Stimulated activated CD8-positive, alpha-beta memory T cell treated with anti-CD3 and anti-CD28 coated beads, Interleukin-15, amount 100 ng/mL, for 24 hours (primary cell): ENCODE data around the gene CCDC148.

Source experiments
- DNase-seq: peaks from one replicate; pipeline ENCODE4 v3.0.0-alpha.2; 2020; ENCODE audit warnings: low read depth

Gene CCDC148

GRCh38 chr2:158153270-158154015 is 303.1 kb downstream of the CCDC148 start:
- DNase-seq = no peak

DNA sequence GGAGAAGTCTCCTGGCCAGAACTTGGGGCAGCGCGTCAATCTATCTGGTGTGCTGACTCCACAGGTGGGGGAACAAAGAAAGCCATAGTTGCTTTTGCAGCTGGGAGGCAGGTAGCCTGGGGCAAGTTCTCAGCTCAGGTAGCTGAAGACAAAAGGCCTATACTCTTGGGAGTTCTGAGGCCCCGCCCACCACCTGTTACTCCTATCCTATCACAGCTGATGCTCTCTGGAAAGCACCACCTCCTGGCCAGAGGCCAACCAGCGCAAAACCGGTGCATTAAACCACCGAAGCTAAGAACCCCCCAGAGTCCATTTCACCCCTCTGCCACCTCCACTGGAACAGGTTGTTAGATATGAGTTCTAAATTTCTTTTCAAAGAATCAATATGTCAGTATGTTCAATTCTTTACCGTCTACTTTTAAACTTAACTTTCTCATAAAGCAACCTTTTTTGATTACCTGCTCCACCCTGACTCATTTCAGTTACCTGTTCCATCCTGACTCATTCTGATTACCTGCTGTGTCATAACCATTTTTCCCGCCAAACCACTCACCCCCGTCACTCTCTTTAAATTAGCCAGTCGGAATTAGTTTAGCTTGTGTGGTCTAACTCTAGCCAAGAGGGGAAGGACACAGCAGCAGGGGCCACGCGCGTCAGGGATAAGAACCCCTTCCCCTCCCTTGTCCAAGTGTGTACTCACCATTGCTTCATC is 311.5 kb downstream of the CCDC148 start:
- DNase-seq = no peak

- no peak for DNase-seq
Observed at GRCh38 chr2:158143703-158144360, 312.7 kb downstream of the CCDC148 start.

DNA sequence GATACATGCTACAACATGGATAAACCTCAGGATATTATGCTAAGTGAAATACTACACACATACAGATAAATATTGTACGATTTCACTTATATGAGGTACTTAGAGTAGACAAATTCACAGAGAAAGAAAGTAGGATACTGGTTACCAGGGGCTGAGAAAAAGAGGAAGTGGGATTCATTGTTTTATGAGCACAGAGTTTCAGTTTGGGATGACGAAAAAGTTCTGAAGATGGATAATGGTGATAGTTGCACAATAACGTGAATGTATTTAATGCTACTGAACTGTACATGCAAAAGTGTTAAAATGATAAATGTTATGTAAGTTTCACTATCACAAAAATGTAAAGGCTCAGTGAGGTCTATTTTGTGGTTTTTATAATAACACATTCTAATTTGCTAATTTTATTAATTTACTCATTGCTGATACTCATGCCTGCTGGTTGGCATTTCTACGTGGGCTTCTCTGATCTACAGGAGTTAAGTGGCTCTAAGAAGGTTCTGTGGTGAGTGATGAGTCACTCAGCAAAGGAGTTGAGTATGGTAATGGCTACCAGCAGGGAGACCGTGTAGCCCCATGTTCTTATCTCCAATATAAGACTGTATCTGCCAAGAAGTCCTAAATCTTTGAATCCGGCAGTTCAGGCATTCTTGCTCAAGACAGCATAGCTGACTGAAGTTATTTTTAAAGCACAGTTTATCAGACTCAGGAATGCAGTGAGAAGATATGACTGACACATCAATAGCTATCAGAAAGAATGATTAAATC is 313.8 kb downstream of the CCDC148 start:
- no peak for DNase-seq

DNA sequence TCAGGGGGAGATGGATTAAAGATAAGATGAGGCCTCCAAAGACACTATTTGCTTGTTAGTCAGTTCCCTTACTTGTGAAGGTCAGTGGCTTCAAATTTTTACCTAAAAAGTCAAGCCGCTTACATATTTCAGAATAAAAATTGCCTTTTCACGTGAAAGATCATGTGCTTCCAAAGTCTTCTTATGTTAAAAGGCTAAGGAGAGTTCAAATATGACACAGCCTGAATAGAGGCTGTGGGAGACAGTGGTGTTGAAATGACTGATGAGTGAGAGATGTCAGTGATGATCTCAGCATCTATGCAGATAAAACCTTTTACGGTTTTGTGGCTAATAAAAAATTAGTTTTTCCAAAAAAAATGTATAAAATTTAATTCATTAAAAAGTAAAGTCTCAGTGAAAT is 314.4 kb downstream of the CCDC148 start:
- DNase-seq = no peak

GRCh38 chr2:158140201-158140600 is 316.4 kb downstream of the CCDC148 start:
- no peak for DNase-seq

DNA sequence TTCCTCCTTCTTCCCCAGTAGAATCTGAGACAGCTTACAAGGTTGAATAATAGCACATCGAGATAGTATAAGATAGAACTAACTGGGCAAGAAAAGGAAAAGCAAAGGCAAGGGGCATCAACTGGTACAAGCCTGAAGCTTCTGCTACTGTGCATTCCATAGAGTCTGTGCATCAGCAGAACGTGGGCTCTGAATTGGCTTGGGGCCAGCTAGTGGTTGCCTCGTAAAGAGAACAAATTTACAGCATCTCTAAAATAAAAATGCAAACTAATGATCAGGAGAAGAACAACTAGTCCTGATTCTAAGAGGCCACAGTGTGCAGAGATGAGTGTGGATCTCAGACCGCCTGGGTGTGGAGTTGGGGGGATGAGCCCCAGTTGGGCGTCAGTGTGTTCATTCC is 318.3 kb downstream of the CCDC148 start:
- DNase-seq = no peak

- no peak for DNase-seq
Observed at GRCh38 chr2:158135096-158135495, 321.5 kb downstream of the CCDC148 start.

- DNase-seq = no peak
Observed at GRCh38 chr2:158134655-158135054, 321.9 kb downstream of the CCDC148 start.

DNA sequence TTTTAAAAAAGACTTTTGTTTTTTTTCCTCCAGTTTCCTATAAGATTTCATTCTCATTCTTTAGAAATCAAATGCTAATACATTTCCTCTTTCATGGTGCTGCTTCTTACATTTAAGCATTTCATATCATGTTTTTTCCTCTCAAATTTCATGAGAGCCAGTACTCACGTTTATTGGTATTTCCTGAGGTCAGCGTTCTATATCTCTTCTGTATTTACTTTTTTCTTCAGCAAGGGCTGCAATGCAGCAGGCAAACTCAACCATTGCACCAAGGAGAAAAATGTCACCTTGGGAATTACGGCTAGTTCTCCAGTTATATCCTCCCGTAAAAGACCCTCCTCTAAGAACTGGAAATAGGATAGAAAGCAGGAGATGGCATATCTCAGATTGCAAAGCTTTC is 322.5 kb downstream of the CCDC148 start:
- no peak for DNase-seq

DNA sequence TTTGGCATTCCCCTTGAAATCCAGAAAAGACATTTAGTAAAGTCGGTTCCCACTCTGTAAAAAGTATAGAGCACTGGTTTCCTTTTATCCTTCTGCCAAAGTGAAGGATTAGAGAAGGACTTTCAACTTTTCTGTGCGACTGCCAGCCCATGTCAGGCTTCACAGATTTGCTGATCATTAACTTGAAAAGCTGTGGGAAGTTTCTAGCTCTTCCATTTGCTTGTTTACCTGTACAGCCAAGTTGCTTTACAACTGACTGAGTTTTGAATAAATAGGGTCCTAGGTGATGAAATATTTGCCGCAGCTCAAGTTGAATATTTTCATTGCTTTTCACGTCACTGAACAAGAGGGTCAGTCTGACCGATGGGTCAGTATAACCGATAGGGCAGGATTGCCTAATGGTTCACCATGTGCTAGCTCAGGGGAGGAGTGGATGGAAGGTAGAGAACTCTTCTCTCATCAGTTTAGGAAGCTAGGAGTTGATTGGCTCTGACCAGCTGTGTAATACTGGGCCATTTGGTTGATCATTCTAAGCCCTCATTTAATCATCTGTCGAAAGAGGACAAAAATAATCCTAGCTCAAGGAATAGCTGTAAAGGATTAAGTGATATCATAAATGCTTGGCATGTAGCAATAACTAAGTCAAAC is 324.5 kb downstream of the CCDC148 start:
- no peak for DNase-seq

DNA sequence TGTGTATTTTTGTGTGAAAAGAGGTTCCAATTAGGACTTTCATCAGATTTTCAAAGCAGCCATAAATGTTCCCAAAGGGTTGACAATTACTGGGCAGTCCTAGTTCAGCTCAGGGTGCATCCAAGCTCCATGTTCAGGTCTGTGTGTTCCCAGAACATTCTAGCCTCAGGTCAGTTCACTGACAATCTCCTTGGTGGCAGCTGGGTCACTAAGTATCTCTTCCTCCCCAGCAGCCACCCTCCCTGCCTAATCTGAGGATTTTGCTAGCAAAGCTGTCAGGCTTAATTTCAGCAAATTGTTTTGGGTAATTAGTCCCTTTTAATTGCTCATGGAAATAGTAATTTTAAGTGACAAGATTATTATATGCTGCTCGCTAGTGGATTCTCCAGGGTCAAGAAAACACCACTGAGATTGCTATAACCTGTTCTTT is 325.1 kb downstream of the CCDC148 start:
- DNase-seq = no peak

- DNase-seq = no peak
Observed at GRCh38 chr2:158130832-158131473, 325.6 kb downstream of the CCDC148 start.

DNA sequence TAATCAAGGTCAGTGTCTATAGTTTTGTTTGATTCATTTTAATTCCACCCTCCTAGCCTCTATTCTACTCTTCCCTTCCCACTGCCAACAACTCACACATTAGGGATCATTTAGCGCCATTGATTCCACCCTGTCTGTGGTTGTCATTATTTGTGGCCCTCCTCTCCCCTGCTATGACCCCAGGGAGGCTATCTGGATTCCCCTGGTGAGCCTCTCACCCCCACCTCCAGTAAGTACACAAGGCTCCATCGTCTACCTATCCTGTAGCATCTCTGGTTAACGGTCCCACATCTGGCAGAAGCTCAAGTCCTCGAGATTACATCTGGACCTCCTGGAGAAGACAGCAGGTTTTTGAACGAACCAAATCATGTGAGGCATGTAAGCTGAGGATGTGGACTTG is 327.5 kb downstream of the CCDC148 start:
- DNase-seq = no peak

GRCh38 chr2:158128168-158128973 is 328.2 kb downstream of the CCDC148 start:
- DNase-seq = no peak

DNA sequence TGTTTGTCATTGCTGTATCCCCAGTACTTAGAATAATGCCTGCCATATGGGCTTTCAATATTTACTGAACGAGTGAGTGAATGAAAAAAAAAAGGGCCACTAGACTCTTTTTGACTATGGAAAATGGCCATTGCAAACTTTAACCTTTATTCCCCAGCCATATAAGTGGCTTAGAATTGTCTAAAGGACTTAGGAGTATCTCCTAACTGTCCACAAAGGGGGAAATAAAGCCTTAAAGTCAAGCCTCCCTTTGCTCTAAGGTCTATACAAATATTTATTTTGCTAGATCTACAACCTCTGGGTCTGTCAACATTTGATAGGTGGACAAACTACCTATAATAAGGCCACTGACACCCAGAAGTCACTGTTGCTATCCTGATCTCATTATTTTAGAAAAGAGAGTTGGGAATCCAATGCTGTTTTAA is 329.2 kb downstream of the CCDC148 start:
- no peak for DNase-seq

DNA sequence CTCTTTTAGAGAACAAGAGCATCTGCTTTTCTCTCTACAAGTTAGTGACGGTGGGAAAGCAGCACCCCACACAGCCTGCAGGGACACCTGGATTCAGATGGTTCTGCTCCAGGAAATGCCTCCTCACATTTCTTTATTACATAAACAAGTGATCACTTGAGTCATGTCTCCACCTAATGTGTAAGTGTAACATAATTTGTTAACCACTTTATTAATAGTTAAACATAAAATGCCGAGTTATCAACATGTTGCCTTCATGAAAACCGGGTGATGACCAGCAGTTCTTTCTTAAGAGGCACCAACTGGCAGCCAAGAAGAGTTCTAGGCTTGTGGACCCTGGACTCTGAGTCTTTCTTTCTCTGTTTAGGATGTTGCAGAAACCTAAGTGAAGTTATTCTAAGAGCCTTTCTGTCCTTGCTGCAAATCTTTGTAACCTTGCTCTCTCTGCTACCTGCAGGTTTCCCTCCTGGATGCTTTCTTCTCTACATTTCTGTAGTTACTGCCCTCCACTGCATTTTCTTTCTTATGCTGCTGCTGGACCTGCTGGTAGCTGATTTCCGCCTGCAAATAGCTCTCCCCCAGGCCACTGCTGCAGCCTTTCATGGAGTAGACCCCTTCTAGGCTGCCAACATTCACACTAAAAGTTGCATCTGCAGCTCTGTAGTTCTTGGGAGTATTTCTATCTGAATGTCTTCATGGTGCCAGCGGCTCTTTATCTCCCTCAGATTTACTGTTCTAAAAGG is 330.6 kb downstream of the CCDC148 start:
- DNase-seq = no peak

GRCh38 chr2:158124896-158125295 is 331.7 kb downstream of the CCDC148 start:
- no peak for DNase-seq
